GM23338 (cell line): ENCODE measurements around the gene AKR1C1. TPM values are rescaled to one million over a fixed set of nuclear protein-coding genes. Genes with fewer than 3 reads are reported as not detected.
"Not testable (repeated sequence)": the region's sequence is repeated elsewhere in the genome, so short reads cannot be mapped to it uniquely, and the experiment has no call there.

ENCODE experiments used
- ATAC-seq: fragments of 200-7000 bp; cut with Tn5 transposase; 3 replicates; pipeline ENCODE4 v1.9.1; 2020
- DNase-seq: peaks from one replicate; pipeline ENCODE4 v3.0.0-alpha.2; 2015; ENCODE audit warnings: low spot score
- H2AFZ ChIP-seq: fragments of 200-600 bp; sonication (generic); 2 replicates; pipeline ENCODE4 v1.8.0; 2016; ENCODE audit warnings: antibody characterized with exemption, mild to moderate bottlenecking, moderate library complexity
- H3F3A ChIP-seq: fragments of 200-600 bp; sonication (generic); replicated peaks from 2 replicates; pipeline ENCODE4 v1.8.0; 2017; ENCODE audit warnings: antibody characterized with exemption, mixed run types, low read depth
- H3K27ac ChIP-seq: fragments of 200-600 bp; sonication (generic); 2 replicates; pipeline ENCODE4 v1.6.1; 2016; ENCODE audit warnings: low read depth
- H3K27me3 ChIP-seq: fragments of 200-600 bp; sonication (generic); 2 replicates; pipeline ENCODE4 v1.8.0; 2016; ENCODE audit warnings: mild to moderate bottlenecking, mixed run types, moderate library complexity; ENCODE audit not compliant: insufficient read depth
- H3K36me3 ChIP-seq: fragments of 200-600 bp; sonication (generic); 2 replicates; pipeline ENCODE4 v1.8.0; 2016; ENCODE audit warnings: mild to moderate bottlenecking; ENCODE audit not compliant: insufficient read depth
- H3K4me1 ChIP-seq: fragments of 200-600 bp; sonication (generic); 2 replicates; pipeline ENCODE4 v1.8.0; 2016; ENCODE audit warnings: mild to moderate bottlenecking, moderate library complexity; ENCODE audit not compliant: insufficient read depth
- H3K4me2 ChIP-seq: fragments of 200-600 bp; sonication (generic); 2 replicates; pipeline ENCODE4 v1.7.1; 2017; ENCODE audit warnings: mixed run types
- H3K4me3 ChIP-seq: fragments of 200-600 bp; sonication (generic); 2 replicates; pipeline ENCODE4 v1.6.1; 2016; ENCODE audit warnings: mixed run types
- H3K79me2 ChIP-seq: fragments of 200-600 bp; sonication (generic); replicated peaks from 2 replicates; pipeline ENCODE4 v1.8.0; 2017; ENCODE audit warnings: mild to moderate bottlenecking; ENCODE audit not compliant: insufficient read depth
- H3K9me2 ChIP-seq: fragments of 200-600 bp; sonication (generic); 2 replicates; pipeline ENCODE4 v1.8.0; 2017; ENCODE audit not compliant: insufficient read depth
- H4K20me1 ChIP-seq: fragments of 200-600 bp; sonication (generic); replicated peaks from 2 replicates; pipeline ENCODE4 v1.8.0; 2017; ENCODE audit warnings: mild to moderate bottlenecking; ENCODE audit not compliant: insufficient read depth
- H3K27ac Mint-ChIP-seq: 2 replicates; pipeline ENCODE4 v1.8.0; 2020; ENCODE audit warnings: inconsistent platforms, mild to moderate bottlenecking, moderate library complexity, mixed read lengths
- H3K27me3 Mint-ChIP-seq: 3 replicates; pipeline ENCODE4 v1.8.0; 2022; ENCODE audit warnings: low read depth, mild to moderate bottlenecking, moderate library complexity, mixed read lengths, inconsistent platforms; ENCODE audit not compliant: insufficient read depth, poor library complexity
- H3K36me3 Mint-ChIP-seq: 3 replicates; pipeline ENCODE4 v1.8.0; 2021; ENCODE audit warnings: low read depth, mild to moderate bottlenecking, inconsistent platforms, moderate library complexity, mixed read lengths
- H3K4me1 Mint-ChIP-seq: 3 replicates; pipeline ENCODE4 v1.8.0; 2020; ENCODE audit warnings: mild to moderate bottlenecking, inconsistent platforms, mixed read lengths
- H3K4me3 Mint-ChIP-seq: 3 replicates; pipeline ENCODE4 v1.8.0; 2021; ENCODE audit warnings: moderate library complexity, mild to moderate bottlenecking, inconsistent platforms, mixed read lengths
- H3K9me3 Mint-ChIP-seq: 3 replicates; pipeline ENCODE4 v1.8.0; 2020; ENCODE audit warnings: moderate library complexity, mild to moderate bottlenecking, inconsistent platforms, mixed read lengths
- CREB1 ChIP-seq: fragments of 250-450 bp; sonication (Bioruptor Pico); IDR thresholded peaks from 2 replicates; pipeline ENCODE4 v1.5.0; 2020; ENCODE audit warnings: low read depth, mild to moderate bottlenecking, moderate library complexity
- EZH2 ChIP-seq: fragments of 200-600 bp; sonication (generic); IDR thresholded peaks from one replicate; pipeline ENCODE4 v1.8.0; 2017; ENCODE audit warnings: antibody characterized with exemption, mild to moderate bottlenecking, low read depth; ENCODE audit not compliant: unreplicated experiment
- EZH2phosphoT487 ChIP-seq: fragments of 200-600 bp; sonication (generic); IDR thresholded peaks from one replicate; pipeline ENCODE4 v1.8.1; 2018; ENCODE audit warnings: antibody characterized with exemption; ENCODE audit not compliant: unreplicated experiment
- JUNB ChIP-seq: IDR thresholded peaks from one replicate; pipeline ENCODE4 v1.6.1; 2016; ENCODE audit warnings: antibody characterized with exemption; ENCODE audit not compliant: unreplicated experiment
- POLR2AphosphoS5 ChIP-seq: IDR thresholded peaks from 2 replicates; pipeline ENCODE4 v1.6.1; 2016; ENCODE audit warnings: antibody characterized with exemption, low read depth
- STAT1 ChIP-seq: IDR thresholded peaks from one replicate; pipeline ENCODE4 v1.6.1; 2016; ENCODE audit warnings: antibody characterized with exemption; ENCODE audit not compliant: unreplicated experiment
- ZNF114 ChIP-seq: fragments of 250-450 bp; sonication (Bioruptor Pico); IDR thresholded peaks from 2 replicates; pipeline ENCODE4 v1.5.0; 2020; ENCODE audit warnings: mild to moderate bottlenecking, moderate library complexity
- ZNF331 ChIP-seq: fragments of 250-450 bp; sonication (Bioruptor Pico); IDR thresholded peaks from 2 replicates; pipeline ENCODE4 v1.5.0; 2020; ENCODE audit warnings: low read depth, mild to moderate bottlenecking, moderate library complexity
- ZNF462 ChIP-seq: fragments of 250-450 bp; sonication (Bioruptor Pico); IDR thresholded peaks from 2 replicates; pipeline ENCODE4 v1.5.0; 2020; ENCODE audit warnings: mild to moderate bottlenecking, moderate library complexity
- long read RNA-seq: library from polyadenylated mRNA; unstranded; transcript quantifications from one replicate; pipeline ENCODE4 v2.0.0, GENCODE V29; 2020; ENCODE audit not compliant: unreplicated experiment
- polyA plus RNA-seq: library from polyadenylated mRNA; unstranded; fragments of >200 nt; fragmentation: Nextera tagmentation; extraction: Ambion mirVana; gene quantifications from 2 replicates; pipeline ENCODE4 v1.2.1, GENCODE V29; 2016
- total RNA-seq: library from RNA; depleted of rRNA; stranded (reverse); fragments of >200 nt; shearing (Covaris generic); gene quantifications from 2 replicates; pipeline ENCODE4 v1.2.3, GENCODE V29; 2014; rRNA removed
- TF ChIP-seq, protein P1 (sequence below): IDR thresholded peaks from one replicate; pipeline ENCODE4 v1.6.1; 2018; ENCODE audit warnings: antibody characterized with exemption; ENCODE audit not compliant: unreplicated experiment

The AKR1C1 gene
- total RNA-seq (2.9 and 5.1 TPM in 2 replicates), polyA plus RNA-seq (2.5 and 2.6 TPM in 2 replicates)
- long read RNA-seq, result 0 reads

DNA sequence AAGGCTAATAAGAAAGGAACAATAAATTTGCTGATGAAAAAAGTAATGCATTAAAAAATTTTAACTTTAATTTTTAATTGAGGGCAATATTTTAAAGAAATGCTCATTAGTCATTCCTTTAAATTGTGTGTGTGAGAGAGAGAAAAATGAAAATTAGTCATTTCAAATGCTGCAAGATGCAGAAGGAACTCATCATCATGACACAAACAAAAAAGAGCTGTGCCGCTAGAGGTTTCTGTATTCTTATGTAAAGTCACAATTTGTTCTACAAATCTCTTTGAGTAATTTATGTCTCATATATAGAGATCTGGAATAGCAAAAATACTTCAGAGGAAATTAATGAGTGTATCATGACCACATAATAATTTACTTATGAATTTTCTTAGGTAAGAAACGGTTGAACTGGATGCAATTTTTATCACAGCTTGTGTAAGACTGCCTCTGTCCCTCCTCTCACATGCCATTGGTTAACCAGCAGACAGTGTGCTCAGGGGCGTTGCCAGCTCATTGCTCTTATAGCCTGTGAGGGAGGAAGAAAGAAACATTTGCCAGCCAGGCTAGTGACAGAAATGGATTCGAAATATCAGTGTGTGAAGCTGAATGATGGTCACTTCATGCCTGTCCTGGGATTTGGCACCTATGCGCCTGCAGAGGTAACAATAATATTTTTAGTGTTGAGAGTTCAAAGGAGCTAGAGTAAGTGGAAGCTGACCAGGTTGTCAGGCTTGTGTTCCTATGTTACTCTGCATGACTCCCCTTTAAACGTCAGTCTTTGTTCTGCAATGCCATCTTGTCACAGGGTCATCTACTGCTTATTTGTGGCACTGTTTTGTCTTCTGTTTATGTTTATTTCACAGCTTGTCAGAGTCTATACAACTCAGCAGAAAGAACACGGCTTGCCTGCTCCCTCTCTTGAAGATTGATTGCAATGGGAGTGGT is at the start of gene AKR1C1:
TSS of gene AKR1C1 (plus strand) at position 540 of the 939 bp plus-strand sequence. CDS start at position 570, 30 bp downstream.
- H4K20me1 ChIP-seq, H3K4me3 ChIP-seq, H3K79me2 ChIP-seq, H3K36me3 ChIP-seq, H3K27me3 ChIP-seq, H3K9me3 Mint-ChIP-seq, H3K27me3 Mint-ChIP-seq, H3K27ac ChIP-seq, DNase-seq, H3K9me2 ChIP-seq, H3K4me3 Mint-ChIP-seq, H3K27ac Mint-ChIP-seq, H2AFZ ChIP-seq, H3K36me3 Mint-ChIP-seq, H3K4me1 ChIP-seq, H3K4me2 ChIP-seq, H3F3A ChIP-seq, H3K4me1 Mint-ChIP-seq: not testable (repeated sequence)
- ATAC-seq, result peak; percentile 99

- Histone ChIP-seq H3K9me2 (no peaks in the 10 kb centered on the region), H3F3A (no peaks in the 10 kb centered on the region), H3K79me2 (no peaks in the 10 kb centered on the region), H3K4me1 (no peaks in the 10 kb centered on the region), H3K36me3 (peaks cover 9% of the 10 kb centered on the region; the same call in 1 of the 2 replicates), H3K27ac (no peak overlapping the region), H3K27me3 (no peaks in the 10 kb centered on the region), H3K4me3 (no peak overlapping the region), H4K20me1 (no peaks in the 10 kb centered on the region), H3K4me2 (no peak overlapping the region), H2AFZ (no peak overlapping the region)
- TF ChIP-seq POLR2AphosphoS5 (no peak), EZH2 (no peak), CREB1 (no peak), ZNF331 (no peak), JUNB (no peak), ZNF114 (CRISPR knock-in tag) (no peak), ZNF462 (CRISPR knock-in tag) (no peak), STAT1 (no peak), EZH2phosphoT487 (no peak)
- TF ChIP-seq, protein P1, sequence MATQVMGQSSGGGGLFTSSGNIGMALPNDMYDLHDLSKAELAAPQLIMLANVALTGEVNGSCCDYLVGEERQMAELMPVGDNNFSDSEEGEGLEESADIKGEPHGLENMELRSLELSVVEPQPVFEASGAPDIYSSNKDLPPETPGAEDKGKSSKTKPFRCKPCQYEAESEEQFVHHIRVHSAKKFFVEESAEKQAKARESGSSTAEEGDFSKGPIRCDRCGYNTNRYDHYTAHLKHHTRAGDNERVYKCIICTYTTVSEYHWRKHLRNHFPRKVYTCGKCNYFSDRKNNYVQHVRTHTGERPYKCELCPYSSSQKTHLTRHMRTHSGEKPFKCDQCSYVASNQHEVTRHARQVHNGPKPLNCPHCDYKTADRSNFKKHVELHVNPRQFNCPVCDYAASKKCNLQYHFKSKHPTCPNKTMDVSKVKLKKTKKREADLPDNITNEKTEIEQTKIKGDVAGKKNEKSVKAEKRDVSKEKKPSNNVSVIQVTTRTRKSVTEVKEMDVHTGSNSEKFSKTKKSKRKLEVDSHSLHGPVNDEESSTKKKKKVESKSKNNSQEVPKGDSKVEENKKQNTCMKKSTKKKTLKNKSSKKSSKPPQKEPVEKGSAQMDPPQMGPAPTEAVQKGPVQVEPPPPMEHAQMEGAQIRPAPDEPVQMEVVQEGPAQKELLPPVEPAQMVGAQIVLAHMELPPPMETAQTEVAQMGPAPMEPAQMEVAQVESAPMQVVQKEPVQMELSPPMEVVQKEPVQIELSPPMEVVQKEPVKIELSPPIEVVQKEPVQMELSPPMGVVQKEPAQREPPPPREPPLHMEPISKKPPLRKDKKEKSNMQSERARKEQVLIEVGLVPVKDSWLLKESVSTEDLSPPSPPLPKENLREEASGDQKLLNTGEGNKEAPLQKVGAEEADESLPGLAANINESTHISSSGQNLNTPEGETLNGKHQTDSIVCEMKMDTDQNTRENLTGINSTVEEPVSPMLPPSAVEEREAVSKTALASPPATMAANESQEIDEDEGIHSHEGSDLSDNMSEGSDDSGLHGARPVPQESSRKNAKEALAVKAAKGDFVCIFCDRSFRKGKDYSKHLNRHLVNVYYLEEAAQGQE, result no peak
- Mint-ChIP-seq H3K4me3 (no peak overlapping the region), H3K27me3 (no peaks in the 10 kb centered on the region), H3K9me3 (peaks cover 16% of the 10 kb centered on the region), H3K4me1 (no peaks in the 10 kb centered on the region), H3K27ac (no peak overlapping the region), H3K36me3 (peaks cover 18% of the 10 kb centered on the region; the same call in 2 of the 3 replicates)
- no peak for ATAC-seq
- no peak for DNase-seq
Observed at GRCh38 chr10:4914213-4914850, 48.9 kb upstream of the AKR1C1 start.
